Stomach smooth muscle (tissue), 2 donors: ENCODE results near the gene ABHD8.

Source experiments
- H3K27ac ChIP-seq: one replicate; pipeline ENCODE4 v1.7.0; 2013; ENCODE audit warnings: mild to moderate bottlenecking, low read length, inconsistent platforms
- H3K27me3 ChIP-seq, 2 donors: one replicate each; pipeline ENCODE4 v1.7.0; 2013; ENCODE audit warnings: low read length in 2 of 2; ENCODE audit not compliant: insufficient read depth in 2 of 2, control insufficient read depth in 1 of 2
- H3K36me3 ChIP-seq, 2 donors: one replicate each; pipeline ENCODE4 v1.7.0; 2013; ENCODE audit warnings: low read length in 2 of 2; ENCODE audit not compliant: control insufficient read depth in 2 of 2, insufficient read depth in 2 of 2
- H3K4me1 ChIP-seq: one replicate; pipeline ENCODE4 v1.7.0; 2013; ENCODE audit warnings: low read length; ENCODE audit not compliant: control insufficient read depth, insufficient read depth
- H3K4me3 ChIP-seq, 2 donors: one replicate each; pipeline ENCODE4 v1.7.0; 2013; ENCODE audit warnings: low read length in 2 of 2
- H3K9ac ChIP-seq, 2 donors: one replicate each; pipeline ENCODE4 v1.7.0; 2013; ENCODE audit warnings: low read length in 2 of 2, mild to moderate bottlenecking in 1 of 2
- H3K9me3 ChIP-seq, 2 donors: one replicate each; pipeline ENCODE4 v1.7.0; 2013; ENCODE audit warnings: low read length in 2 of 2; ENCODE audit not compliant: control insufficient read depth in 2 of 2
- donor health status: healthy.
- donor health status: Pancreatic carcinoma.

Gene ABHD8

GRCh38 chr19:17325881-17326594, 22.8 kb upstream of the ABHD8 start:
- Histone ChIP-seq H3K27me3 (peaks cover 0 to 16% of the 10 kb centered on the region in 2 donors), H3K27ac (no peak overlapping the region), H3K4me3 (no peak overlapping the region), H3K4me1 (peaks cover 29% of the 10 kb centered on the region), H3K9me3 (no peaks in the 10 kb centered on the region), H3K36me3 (peaks cover 0 to 5% of the 10 kb centered on the region in 2 donors), H3K9ac (no peak overlapping the region)

- H3K9ac ChIP-seq = no peak overlapping the region
- no peak overlapping the region for H3K4me3 ChIP-seq
- peaks cover 29% of the 10 kb centered on the region for H3K4me1 ChIP-seq
- no peak overlapping the region for H3K27ac ChIP-seq
- H3K27me3 ChIP-seq = peaks cover 0 to 14% of the 10 kb centered on the region in 2 donors
- H3K36me3 ChIP-seq = peaks cover 6 to 11% of the 10 kb centered on the region in 2 donors
- H3K9me3 ChIP-seq = no peaks in the 10 kb centered on the region
Observed at GRCh38 chr19:17325133-17325532, 21.9 kb upstream of the ABHD8 start.

- H3K36me3 ChIP-seq = peaks cover 9 to 11% of the 10 kb centered on the region in 2 donors
- no peak overlapping the region for H3K9ac ChIP-seq
- H3K4me1 ChIP-seq = peaks cover 27% of the 10 kb centered on the region
- no peaks in the 10 kb centered on the region for H3K9me3 ChIP-seq
- peaks cover 0 to 8% of the 10 kb centered on the region in 2 donors for H3K27me3 ChIP-seq
- no peak overlapping the region for H3K4me3 ChIP-seq
- H3K27ac ChIP-seq = no peak overlapping the region
Observed at GRCh38 chr19:17324357-17325114, 21.3 kb upstream of the ABHD8 start.

- Histone ChIP-seq H3K9ac (no peak overlapping the region), H3K27me3 (peaks cover 0 to 2% of the 10 kb centered on the region in 2 donors), H3K27ac (no peak overlapping the region), H3K4me3 (no peak overlapping the region), H3K9me3 (no peaks in the 10 kb centered on the region), H3K4me1 (peaks cover 21% of the 10 kb centered on the region), H3K36me3 (peaks cover 9 to 12% of the 10 kb centered on the region in 2 donors)
Observed at GRCh38 chr19:17323964-17324332, 20.7 kb upstream of the ABHD8 start.

- Histone ChIP-seq H3K36me3 (peaks cover 9 to 13% of the 10 kb centered on the region in 2 donors), H3K4me1 (peaks cover 18% of the 10 kb centered on the region), H3K27me3 (no peaks in the 10 kb centered on the region), H3K9me3 (no peaks in the 10 kb centered on the region), H3K27ac (no peak overlapping the region), H3K4me3 (no peak overlapping the region), H3K9ac (no peak overlapping the region)
Observed at GRCh38 chr19:17323300-17323963, 20.2 kb upstream of the ABHD8 start.

GRCh38 chr19:17322854-17323253, 19.6 kb upstream of the ABHD8 start:
- H3K36me3 ChIP-seq = peaks cover 9 to 13% of the 10 kb centered on the region in 2 donors
- no peaks in the 10 kb centered on the region for H3K27me3 ChIP-seq
- no peak overlapping the region for H3K9ac ChIP-seq
- no peaks in the 10 kb centered on the region for H3K9me3 ChIP-seq
- no peak overlapping the region for H3K27ac ChIP-seq
- no peak overlapping the region for H3K4me3 ChIP-seq
- H3K4me1 ChIP-seq = peaks cover 12% of the 10 kb centered on the region

GRCh38 chr19:17321655-17322489, 18.6 kb upstream of the ABHD8 start:
- Histone ChIP-seq H3K36me3 (peaks cover 9 to 13% of the 10 kb centered on the region in 2 donors), H3K27me3 (no peaks in the 10 kb centered on the region), H3K9ac (no peak overlapping the region)

GRCh38 chr19:17320435-17320834, 17.2 kb upstream of the ABHD8 start:
- no peak overlapping the region for H3K4me3 ChIP-seq
- no peaks in the 10 kb centered on the region for H3K9me3 ChIP-seq
- peaks cover 15 to 20% of the 10 kb centered on the region in 2 donors for H3K36me3 ChIP-seq
- no peaks in the 10 kb centered on the region for H3K27me3 ChIP-seq
- no peak overlapping the region for H3K9ac ChIP-seq
- H3K4me1 ChIP-seq = peaks cover 7% of the 10 kb centered on the region
- no peak overlapping the region for H3K27ac ChIP-seq

More at GRCh38 chr19:17321655-17322489, 18.6 kb upstream of the ABHD8 start:
- no peak overlapping the region for H3K4me3 ChIP-seq
- H3K4me1 ChIP-seq = peaks cover 7% of the 10 kb centered on the region
- H3K9me3 ChIP-seq = no peaks in the 10 kb centered on the region
- H3K27ac ChIP-seq = no peak overlapping the region

- Histone ChIP-seq H3K27me3 (no peaks in the 10 kb centered on the region), H3K9me3 (no peaks in the 10 kb centered on the region), H3K9ac (no peak overlapping the region), H3K36me3 (peaks cover 17 to 23% of the 10 kb centered on the region in 2 donors), H3K27ac (no peak overlapping the region), H3K4me1 (peaks cover 4% of the 10 kb centered on the region), H3K4me3 (no peak overlapping the region)
Observed at GRCh38 chr19:17319473-17320238, 16.4 kb upstream of the ABHD8 start.
